Measurements from ENCODE around the gene BFAR.

DNA sequence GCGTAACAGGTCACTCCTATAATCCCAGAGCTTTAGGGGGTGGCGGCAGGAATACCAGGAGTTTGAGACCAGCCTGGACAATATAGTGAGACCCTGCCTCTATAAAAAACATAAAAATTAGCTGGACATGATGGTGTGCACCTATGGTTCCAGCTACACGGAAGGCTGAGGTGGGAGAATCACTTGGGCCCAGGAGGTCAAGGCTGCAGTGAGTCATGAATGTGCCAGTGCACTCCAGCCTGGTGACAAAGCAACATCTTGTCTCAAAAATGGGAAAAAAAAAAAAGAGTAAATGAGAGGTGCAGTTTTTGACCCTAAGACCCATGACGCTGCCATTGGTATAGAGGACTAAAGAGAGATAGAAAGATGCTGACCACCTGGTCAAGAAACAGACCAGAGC is 18.8 kb upstream of the BFAR start:
- TF ChIP-seq, protein P1, sequence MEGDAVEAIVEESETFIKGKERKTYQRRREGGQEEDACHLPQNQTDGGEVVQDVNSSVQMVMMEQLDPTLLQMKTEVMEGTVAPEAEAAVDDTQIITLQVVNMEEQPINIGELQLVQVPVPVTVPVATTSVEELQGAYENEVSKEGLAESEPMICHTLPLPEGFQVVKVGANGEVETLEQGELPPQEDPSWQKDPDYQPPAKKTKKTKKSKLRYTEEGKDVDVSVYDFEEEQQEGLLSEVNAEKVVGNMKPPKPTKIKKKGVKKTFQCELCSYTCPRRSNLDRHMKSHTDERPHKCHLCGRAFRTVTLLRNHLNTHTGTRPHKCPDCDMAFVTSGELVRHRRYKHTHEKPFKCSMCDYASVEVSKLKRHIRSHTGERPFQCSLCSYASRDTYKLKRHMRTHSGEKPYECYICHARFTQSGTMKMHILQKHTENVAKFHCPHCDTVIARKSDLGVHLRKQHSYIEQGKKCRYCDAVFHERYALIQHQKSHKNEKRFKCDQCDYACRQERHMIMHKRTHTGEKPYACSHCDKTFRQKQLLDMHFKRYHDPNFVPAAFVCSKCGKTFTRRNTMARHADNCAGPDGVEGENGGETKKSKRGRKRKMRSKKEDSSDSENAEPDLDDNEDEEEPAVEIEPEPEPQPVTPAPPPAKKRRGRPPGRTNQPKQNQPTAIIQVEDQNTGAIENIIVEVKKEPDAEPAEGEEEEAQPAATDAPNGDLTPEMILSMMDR (optimal IDR thresholded peaks at IDR 0.05 in 1 of 3, IDR thresholded peaks at IDR 0.05 in 1 of 3, conservative IDR thresholded peaks at IDR 0.05 in 1 of 3; ENCODE audit: extremely low read depth in 1 of 3, insufficient read depth in 2 of 3, low read length in 3 of 3): no peak
- TF ChIP-seq EZH2 (IDR thresholded peaks at IDR 0.05; ENCODE audit: low read length): no peak
